GM12878 (cell line): Measurements from ENCODE around the gene CNIH2. TPM values are rescaled to one million over a fixed set of nuclear protein-coding genes. Genes with fewer than 3 reads are reported as not detected.
A peak's percentile ranks its signal among the peaks of the same experiment; 100 is the strongest.

Experiments
- ATAC-seq: fragments of 200-7000 bp; cut with Tn5 transposase; 3 replicates; pipeline ENCODE4 v1.9.1; 2020; ENCODE audit warnings: mild to moderate bottlenecking, moderate library complexity
- BruUV-seq: library from RNA; stranded (reverse); fragments of 400-500 nt; replicated peaks from 2 replicates; lab custom pipeline; 2021; lab: Mats Ljungman, UMichigan
- CTCF ChIA-PET: fragments of 300-600 bp; sonication (Branson Sonifier 250); formaldehyde crosslinking; extraction: SDS; loops from one replicate; lab custom pipeline; 2021; ENCODE audit warnings: inconsistent platforms; lab: Yijun Ruan, JAX
- POLR2A ChIA-PET: fragments of 350-600 bp; formaldehyde crosslinking; extraction: SDS; loops from one replicate; lab custom pipeline; 2021; ENCODE audit warnings: inconsistent platforms; lab: Charles Lee
- RAD21 ChIA-PET: fragments of 300-600 bp; sonication (Branson Sonifier 250); formaldehyde crosslinking; loops from one replicate; lab custom pipeline; 2023; ENCODE audit warnings: antibody characterized with exemption; ENCODE audit not compliant: unreplicated experiment; lab: Charles Lee
- SMC1A ChIA-PET: fragments of 300-600 bp; sonication (Branson Sonifier 250); formaldehyde crosslinking; loops from one replicate; lab custom pipeline; 2023; ENCODE audit not compliant: unreplicated experiment, uncharacterized antibody; lab: Charles Lee
- DNase-seq: peaks from one replicate; pipeline ENCODE4 v3.0.0-alpha.2; 2011; ENCODE audit warnings: low read depth, low spot score
- FAIRE-seq: peaks from 3 replicates; lab custom pipeline; 2011; peaks lifted over from hg19 to GRCh38; lab: Jason Lieb, UNC
- H2AFZ ChIP-seq: 2 replicates; pipeline ENCODE4 v1.6.0; 2011; ENCODE audit warnings: low read depth, low read length, control low read depth; ENCODE audit not compliant: control insufficient read depth
- H3K27ac ChIP-seq: 2 replicates; pipeline ENCODE4 v1.5.1; 2011; ENCODE audit warnings: control low read depth; ENCODE audit not compliant: control insufficient read depth, insufficient read depth
- H3K27me3 ChIP-seq, 2 experiments: replicated peaks in 1 of 2; 2 replicates each; pipeline versions ENCODE4 v1.6.0 to v1.6.1; 2011; ENCODE audit warnings: low read length in 1 of 2; ENCODE audit not compliant: control insufficient read depth in 2 of 2, insufficient read depth in 2 of 2
- H3K36me3 ChIP-seq, 2 experiments: 2 replicates each; pipeline ENCODE4 v1.5.1; 2011; ENCODE audit warnings: low read length in 1 of 2; ENCODE audit not compliant: control insufficient read depth in 2 of 2, insufficient read depth in 2 of 2
- H3K4me1 ChIP-seq: 2 replicates; pipeline ENCODE4 v1.6.1; 2011; ENCODE audit warnings: mild to moderate bottlenecking, low read length, moderate library complexity, mixed read lengths; ENCODE audit not compliant: control insufficient read depth, insufficient read depth
- H3K4me2 ChIP-seq: 2 replicates; pipeline ENCODE4 v1.6.0; 2011; ENCODE audit warnings: control low read depth; ENCODE audit not compliant: control insufficient read depth, insufficient read depth
- H3K4me3 ChIP-seq: fragments of 200-600 bp; sonication (generic); 2 replicates; pipeline ENCODE4 v1.5.1; 2016
- H3K79me2 ChIP-seq: 2 replicates; pipeline ENCODE4 v1.6.0; 2011; ENCODE audit warnings: low read length; ENCODE audit not compliant: control insufficient read depth, insufficient read depth
- H3K9ac ChIP-seq: 2 replicates; pipeline ENCODE4 v1.8.0; 2011; ENCODE audit warnings: low read length, control low read depth, mixed read lengths; ENCODE audit not compliant: control insufficient read depth, insufficient read depth
- H3K9me3 ChIP-seq: replicated peaks from 3 replicates; pipeline ENCODE4 v1.5.1; 2011; ENCODE audit warnings: mild to moderate bottlenecking, low read length; ENCODE audit not compliant: control insufficient read depth, insufficient read depth
- H4K20me1 ChIP-seq: 2 replicates; pipeline ENCODE4 v1.6.0; 2011; ENCODE audit not compliant: control insufficient read depth, insufficient read depth
- MYB ChIP-seq: fragments of 150-350 bp; IDR thresholded peaks from 2 replicates; pipeline ENCODE4 v1.6.1; 2014; ENCODE audit warnings: mild to moderate bottlenecking, low read depth, low read length, borderline replicate concordance
- POLR2AphosphoS5 ChIP-seq: IDR thresholded peaks from 2 replicates; pipeline ENCODE4 v1.6.1; 2011; ENCODE audit warnings: mild to moderate bottlenecking, low read length, inconsistent platforms
- WGBS: methylation state at CpG from one replicate; pipeline ENCODE4 v1.1.6; 2016; ENCODE audit warnings: low lambda C conversion rate; ENCODE audit not compliant: insufficient replicate concordance, insufficient coverage; ENCODE audit errors: missing lambda C conversion rate; 5-methylcytosine and 5-hydroxymethylcytosine counted together
- in situ Hi-C: fragments of 300-500 bp; cut with MboI; formaldehyde crosslinking; loops from 9 replicates; pipeline ENCODE4 v1.14.3; 2018; ENCODE audit warnings: mixed read lengths
- intact Hi-C: fragments of 100-400 bp; cut with micrococcal nuclease; formaldehyde crosslinking; loops from one replicate; pipeline ENCODE4 v1.14.2; 2022; ENCODE audit not compliant: unreplicated experiment
- polyA plus RNA-seq, 11 experiments: library from polyadenylated mRNA; depleted of rRNA in 4 of 11; unstranded in 6 of 11; stranded (reverse) in 5 of 11; fragments of >200 nt; fragmentation: Nextera tagmentation in 4 of 11; fragmentation: Illumina TruSeq in 1 of 11; extraction: Ambion mirVana in 4 of 11; extraction: Trizol in 1 of 11; gene quantifications; 1 replicate in 1 of 11; 2 replicates in 10 of 11; pipeline versions ENCODE4 v1.2.1 to v1.2.3, GENCODE V29; 2011 to 2016; ENCODE audit warnings: inconsistent platforms in 2 of 11, missing spikeins in 2 of 11, low read depth in 1 of 11
- total RNA-seq, 4 experiments: library from RNA; depleted of rRNA in 3 of 4; stranded (reverse); fragments of >200 nt in 3 of 4; fragmentation: Illumina TruSeq in 1 of 4; extraction: Trizol in 1 of 4; gene quantifications; 2 replicates each; pipeline versions ENCODE4 v1.2.1 to v1.2.3, GENCODE V29; 2013 to 2021
- TF ChIP-seq, protein P1 (sequence below): IDR thresholded peaks from 2 replicates; pipeline ENCODE4 v1.6.1; 2011; ENCODE audit warnings: borderline replicate concordance, low read depth, mild to moderate bottlenecking, moderate library complexity, low read length; ENCODE audit not compliant: insufficient read depth, poor library complexity, severe bottlenecking
- TF ChIP-seq, protein P2 (sequence below), 3 experiments: IDR thresholded peaks in 2 of 3; conservative IDR thresholded peaks in 1 of 3; 2 replicates each; pipeline ENCODE4 v1.5.1; 2011; ENCODE audit warnings: low read depth in 3 of 3, low read length in 3 of 3, mild to moderate bottlenecking in 3 of 3, control low read depth in 2 of 3, moderate library complexity in 2 of 3, inconsistent platforms in 1 of 3, mixed read lengths in 1 of 3; ENCODE audit not compliant: control insufficient read depth in 2 of 3, insufficient read depth in 1 of 3; ENCODE audit errors: extremely low read depth in 1 of 3

CNIH2 gene
- total and polyA plus RNA-seq, 10 of the 15 experiments (the other 5 are each of a cell fraction or from before 2014, with no cell fraction given): 0.07 to 1.3 (median 0.68) TPM; not detected in 2

DNA sequence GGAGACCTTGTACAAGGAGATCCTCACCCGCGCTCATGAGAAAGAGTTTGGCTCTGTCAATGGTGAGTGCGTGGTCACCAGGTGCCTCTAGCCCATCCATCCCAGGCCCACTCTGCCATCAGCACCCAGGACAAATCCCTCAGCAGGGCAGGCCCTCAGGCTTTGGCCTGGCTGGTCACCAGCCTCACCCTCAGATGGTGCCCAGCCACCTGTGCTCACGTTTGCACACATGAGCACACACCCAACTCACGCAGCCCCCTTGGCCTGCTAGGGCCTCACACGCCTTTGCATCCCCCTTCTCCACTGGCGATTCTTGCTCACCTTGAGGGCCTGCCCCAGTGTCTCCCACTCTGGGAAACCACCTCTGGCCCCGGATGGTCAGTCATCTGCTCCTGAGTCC is 13.6 kb upstream of the CNIH2 start:
- Histone ChIP-seq H3K79me2 (peaks cover 10% of the 10 kb centered on the region), H2AFZ (no peak overlapping the region), H3K4me3 (no peak overlapping the region), H3K9me3 (no peaks in the 10 kb centered on the region), H3K27me3 (no peaks in the 10 kb centered on the region), H3K4me1 (peaks cover 7% of the 10 kb centered on the region), H4K20me1 (no peaks in the 10 kb centered on the region), H3K4me2 (no peak overlapping the region), H3K9ac (no peak overlapping the region), H3K27ac (no peak overlapping the region), H3K36me3 (peaks cover 11 to 33% of the 10 kb centered on the region in 2 experiments)
- ChIA-PET CTCF (interaction anchor here (0.6 kb wide), 1 partner anchor 482 kb away, joined by 3 read pairs; no protein-coding TSS in a partner anchor), SMC1A (no interaction called here), RAD21 (no interaction called here), POLR2A (no interaction called here)
- WGBS: 77% methylated on average over 8 of the region's 8 CpGs
- intact Hi-C loops: no loop called here
- BruUV-seq: no TSS peak
- DNase-seq (no peak), ATAC-seq (no peak), FAIRE-seq (no peak)
- in situ Hi-C loops: no loop called here
- TF ChIP-seq POLR2AphosphoS5: no peak
- TF ChIP-seq, protein P1, sequence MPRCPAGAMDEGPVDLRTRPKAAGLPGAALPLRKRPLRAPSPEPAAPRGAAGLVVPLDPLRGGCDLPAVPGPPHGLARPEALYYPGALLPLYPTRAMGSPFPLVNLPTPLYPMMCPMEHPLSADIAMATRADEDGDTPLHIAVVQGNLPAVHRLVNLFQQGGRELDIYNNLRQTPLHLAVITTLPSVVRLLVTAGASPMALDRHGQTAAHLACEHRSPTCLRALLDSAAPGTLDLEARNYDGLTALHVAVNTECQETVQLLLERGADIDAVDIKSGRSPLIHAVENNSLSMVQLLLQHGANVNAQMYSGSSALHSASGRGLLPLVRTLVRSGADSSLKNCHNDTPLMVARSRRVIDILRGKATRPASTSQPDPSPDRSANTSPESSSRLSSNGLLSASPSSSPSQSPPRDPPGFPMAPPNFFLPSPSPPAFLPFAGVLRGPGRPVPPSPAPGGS: peak; percentile 27
- TF ChIP-seq, all 136 proteins: peak for 1

DNA sequence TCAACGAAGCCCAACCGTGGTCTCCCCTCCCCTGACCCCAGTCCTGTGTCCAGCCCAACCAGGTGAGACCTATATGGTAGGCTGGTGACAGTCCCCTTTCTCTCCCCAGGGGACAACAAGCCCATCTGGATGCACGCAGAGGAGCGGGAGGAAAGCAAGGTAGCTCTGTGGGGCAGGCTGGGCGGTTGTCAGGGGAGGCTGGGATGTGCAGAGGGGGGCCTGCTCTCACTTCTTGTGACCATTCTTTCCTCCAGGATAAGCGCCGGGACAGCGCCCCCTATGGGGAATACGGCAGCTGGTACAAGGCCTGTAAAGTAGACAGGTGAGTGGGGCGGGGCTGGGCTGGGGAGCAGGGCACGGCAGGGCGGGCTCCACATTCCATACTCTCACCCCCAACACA is 13.1 kb upstream of the CNIH2 start:
- Histone ChIP-seq H4K20me1 (no peaks in the 10 kb centered on the region), H3K9me3 (no peaks in the 10 kb centered on the region), H3K4me2 (no peak overlapping the region), H3K27ac (no peak overlapping the region), H3K4me3 (no peak overlapping the region), H3K4me1 (peaks cover 10% of the 10 kb centered on the region), H3K79me2 (peaks cover 14% of the 10 kb centered on the region), H3K36me3 (peaks cover 11 to 33% of the 10 kb centered on the region in 2 experiments), H2AFZ (no peak overlapping the region), H3K9ac (no peak overlapping the region), H3K27me3 (no peaks in the 10 kb centered on the region)
- WGBS: 79% methylated on average over 12 of the region's 12 CpGs
- CTCF ChIA-PET: interaction anchor here (0.6 to 0.7 kb wide), 3 partner anchors 19 to 482 kb away, joined by 3 read pairs; partner anchors contain the start of gene YIF1A
- POLR2A ChIA-PET: no interaction called here
- TF ChIP-seq, protein P2, sequence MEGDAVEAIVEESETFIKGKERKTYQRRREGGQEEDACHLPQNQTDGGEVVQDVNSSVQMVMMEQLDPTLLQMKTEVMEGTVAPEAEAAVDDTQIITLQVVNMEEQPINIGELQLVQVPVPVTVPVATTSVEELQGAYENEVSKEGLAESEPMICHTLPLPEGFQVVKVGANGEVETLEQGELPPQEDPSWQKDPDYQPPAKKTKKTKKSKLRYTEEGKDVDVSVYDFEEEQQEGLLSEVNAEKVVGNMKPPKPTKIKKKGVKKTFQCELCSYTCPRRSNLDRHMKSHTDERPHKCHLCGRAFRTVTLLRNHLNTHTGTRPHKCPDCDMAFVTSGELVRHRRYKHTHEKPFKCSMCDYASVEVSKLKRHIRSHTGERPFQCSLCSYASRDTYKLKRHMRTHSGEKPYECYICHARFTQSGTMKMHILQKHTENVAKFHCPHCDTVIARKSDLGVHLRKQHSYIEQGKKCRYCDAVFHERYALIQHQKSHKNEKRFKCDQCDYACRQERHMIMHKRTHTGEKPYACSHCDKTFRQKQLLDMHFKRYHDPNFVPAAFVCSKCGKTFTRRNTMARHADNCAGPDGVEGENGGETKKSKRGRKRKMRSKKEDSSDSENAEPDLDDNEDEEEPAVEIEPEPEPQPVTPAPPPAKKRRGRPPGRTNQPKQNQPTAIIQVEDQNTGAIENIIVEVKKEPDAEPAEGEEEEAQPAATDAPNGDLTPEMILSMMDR (IDR thresholded peaks at IDR 0.05 in 2 of 3, conservative IDR thresholded peaks at IDR 0.05 in 1 of 3; ENCODE audit: control insufficient read depth in 2 of 3, extremely low read depth in 1 of 3, insufficient read depth in 1 of 3, low read depth in 3 of 3, low read length in 3 of 3): peak; percentile 8 to 47 (median 38); a peak in 3 of 6 replicates
- TF ChIP-seq MYB: no peak
- ATAC-seq (no peak), DNase-seq (no peak), FAIRE-seq (no peak)
- in situ Hi-C loops (no loop called here), intact Hi-C loops (no loop called here)
- SMC1A ChIA-PET: interaction anchor here (0.5 kb wide), 1 partner anchor 169 kb away, joined by 3 read pairs; no protein-coding TSS in a partner anchor
- RAD21 ChIA-PET: no interaction called here
- BruUV-seq: no TSS peak
